Liver (tissue), 3 donors: ENCODE data around the gene ZNF543.

Experiments used
- CTCF ChIP-seq: fragments of 150-350 bp; IDR thresholded peaks from 2 replicates; pipeline ENCODE4 v1.5.1; 2017; ENCODE audit warnings: improper control_type of control experiment, low read depth, low read length; ENCODE audit not compliant: missing input control
- SP1 ChIP-seq: IDR thresholded peaks from 2 replicates; pipeline ENCODE4 v1.6.1; 2018; ENCODE audit warnings: antibody characterized with exemption, mild to moderate bottlenecking
- donor health status: healthy.
- donor health status: healthy.

DNA sequence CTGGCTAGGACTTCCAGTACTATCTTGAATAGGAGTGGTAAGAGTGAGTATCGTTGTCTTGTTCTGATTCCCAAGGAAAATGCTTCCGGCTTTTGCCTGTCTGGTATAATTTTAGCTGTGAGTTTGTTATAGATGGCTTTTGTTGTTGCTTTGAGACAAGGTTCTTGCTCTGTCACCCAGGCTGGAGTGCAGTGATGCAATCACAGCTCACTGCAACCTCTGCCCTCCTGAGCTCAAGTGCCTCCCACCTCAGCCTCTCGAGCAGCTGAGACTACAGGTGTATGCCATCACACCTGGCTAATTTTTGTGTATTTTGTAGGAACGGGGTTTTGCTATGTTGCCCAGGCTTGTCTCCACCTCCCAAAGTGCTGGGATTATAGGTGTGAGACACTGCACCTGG, 6.1 kb upstream of the ZNF543 start:
- TF ChIP-seq CTCF (no peak), SP1 (no peak)
